Astrocyte (in vitro differentiated cells and primary cell): ENCODE results near the gene C2. TPM values are rescaled to one million over a fixed set of nuclear protein-coding genes. Genes with fewer than 3 reads are reported as not detected.

Source experiments
- DNase-seq: peaks from one replicate; pipeline ENCODE4 v3.0.0-alpha.2; 2010; ENCODE audit warnings: low read depth
- FAIRE-seq: peaks from 2 replicates; lab custom pipeline; 2011; peaks lifted over from hg19 to GRCh38; lab: Jason Lieb, UNC
- H2AFZ ChIP-seq: 2 replicates; pipeline ENCODE4 v1.6.0; 2012; ENCODE audit warnings: low read depth, low read length, inconsistent platforms
- H3K27ac ChIP-seq: 2 replicates; pipeline ENCODE4 v1.5.1; 2011; ENCODE audit warnings: low read depth, low read length, inconsistent platforms
- H3K27me3 ChIP-seq: 2 replicates; pipeline ENCODE4 v1.6.0; 2011; ENCODE audit warnings: low read length, inconsistent platforms; ENCODE audit not compliant: insufficient read depth
- H3K36me3 ChIP-seq: 2 replicates; pipeline ENCODE4 v1.5.1; 2011; ENCODE audit warnings: low read length, inconsistent platforms; ENCODE audit not compliant: insufficient read depth
- H3K4me1 ChIP-seq: 2 replicates; pipeline ENCODE4 v1.5.1; 2011; ENCODE audit warnings: low read length, inconsistent platforms; ENCODE audit not compliant: insufficient read depth
- H3K4me2 ChIP-seq: 2 replicates; pipeline ENCODE4 v1.6.0; 2012; ENCODE audit warnings: low read length, inconsistent platforms
- H3K4me3 ChIP-seq: 2 replicates; pipeline ENCODE4 v1.5.1; 2011; ENCODE audit warnings: low read depth, mild to moderate bottlenecking, low read length, inconsistent platforms; ENCODE audit not compliant: insufficient read depth
- H3K79me2 ChIP-seq: 2 replicates; pipeline ENCODE4 v1.6.0; 2012; ENCODE audit warnings: mild to moderate bottlenecking, low read length, inconsistent platforms; ENCODE audit not compliant: insufficient read depth
- H3K9ac ChIP-seq: 2 replicates; pipeline ENCODE4 v1.6.0; 2012; ENCODE audit warnings: mild to moderate bottlenecking, low read length, inconsistent platforms
- H3K9me3 ChIP-seq: 2 replicates; pipeline ENCODE4 v1.5.1; 2012; ENCODE audit warnings: low read depth, mild to moderate bottlenecking, low read length, inconsistent platforms; ENCODE audit not compliant: insufficient read depth
- H4K20me1 ChIP-seq: 2 replicates; pipeline ENCODE4 v1.6.0; 2012; ENCODE audit warnings: low read length, inconsistent platforms; ENCODE audit not compliant: insufficient read depth
- H3K27ac Mint-ChIP-seq: one replicate; pipeline ENCODE4 v1.8.0; 2021; ENCODE audit warnings: mild to moderate bottlenecking, mixed read lengths; ENCODE audit not compliant: unreplicated experiment
- H3K27me3 Mint-ChIP-seq: one replicate; pipeline ENCODE4 v1.8.0; 2021; ENCODE audit warnings: low read depth, mixed read lengths; ENCODE audit not compliant: unreplicated experiment
- H3K36me3 Mint-ChIP-seq: one replicate; pipeline ENCODE4 v1.8.0; 2021; ENCODE audit warnings: low read depth, mixed read lengths; ENCODE audit not compliant: unreplicated experiment
- H3K4me1 Mint-ChIP-seq: one replicate; pipeline ENCODE4 v1.8.0; 2021; ENCODE audit warnings: low read depth, mixed read lengths; ENCODE audit not compliant: unreplicated experiment
- H3K4me3 Mint-ChIP-seq: one replicate; pipeline ENCODE4 v1.8.0; 2021; ENCODE audit warnings: mild to moderate bottlenecking, moderate library complexity, mixed read lengths; ENCODE audit not compliant: unreplicated experiment
- H3K9me3 Mint-ChIP-seq: one replicate; pipeline ENCODE4 v1.8.0; 2021; ENCODE audit warnings: mild to moderate bottlenecking, mixed read lengths; ENCODE audit not compliant: unreplicated experiment
- EZH2 ChIP-seq: IDR thresholded peaks from 2 replicates; pipeline ENCODE4 v1.6.1; 2012; ENCODE audit warnings: mild to moderate bottlenecking, low read length, inconsistent platforms; ENCODE audit not compliant: insufficient read depth
- total RNA-seq: library from RNA; stranded (reverse); gene quantifications from 2 replicates; pipeline ENCODE4 v1.2.1, GENCODE V29; 2021
- TF ChIP-seq, protein P1 (sequence below): IDR thresholded peaks from 2 replicates; pipeline ENCODE4 v1.5.1; 2011; ENCODE audit warnings: low read depth, mild to moderate bottlenecking, inconsistent platforms, low read length, moderate library complexity; ENCODE audit not compliant: insufficient read depth

C2 gene
- total RNA-seq, 1 donor from 2014 or later, result 0.20 TPM

DNA sequence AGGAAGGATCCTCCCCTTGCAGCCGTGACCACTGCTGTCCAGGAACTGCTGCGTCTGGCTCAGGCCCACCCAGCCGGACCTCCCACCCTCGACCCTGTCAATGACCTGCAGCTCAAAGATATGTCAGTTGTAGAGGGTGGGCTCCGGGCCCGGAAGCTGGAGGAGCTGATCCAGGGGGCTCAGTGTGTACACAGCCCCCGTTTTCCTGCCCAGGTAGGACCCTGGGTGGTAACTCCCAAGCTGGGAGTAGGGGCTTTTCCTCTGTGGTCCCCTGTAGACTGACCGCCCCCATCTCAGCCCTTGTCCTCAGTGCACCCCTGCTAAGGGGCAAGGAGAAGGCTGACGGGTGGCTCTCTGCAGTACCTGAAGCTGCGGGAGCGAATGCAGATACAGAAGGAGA, 40.8 kb downstream of the C2 start:
- H3K27ac ChIP-seq, result no peak overlapping the region
- no peak overlapping the region for H3K27ac Mint-ChIP-seq
- FAIRE-seq, result no peak
- no peaks in the 10 kb centered on the region for H3K9me3 ChIP-seq
- H3K36me3 ChIP-seq, result peaks cover 20% of the 10 kb centered on the region
- H3K79me2 ChIP-seq, result peaks cover 32% of the 10 kb centered on the region
- peaks cover 18% of the 10 kb centered on the region for H3K36me3 Mint-ChIP-seq
- H3K4me3 Mint-ChIP-seq, result no peak overlapping the region
- H3K4me3 ChIP-seq, result no peak overlapping the region
- no peak overlapping the region for H3K4me2 ChIP-seq
- H3K27me3 Mint-ChIP-seq, result no peaks in the 10 kb centered on the region
- no peaks in the 10 kb centered on the region for H3K27me3 ChIP-seq
- peaks cover 15% of the 10 kb centered on the region for H4K20me1 ChIP-seq
- peaks cover 34% of the 10 kb centered on the region for H3K4me1 ChIP-seq
- H2AFZ ChIP-seq, result no peak overlapping the region
- H3K9ac ChIP-seq, result no peak overlapping the region
- no peaks in the 10 kb centered on the region for H3K9me3 Mint-ChIP-seq
- peaks cover 19% of the 10 kb centered on the region for H3K4me1 Mint-ChIP-seq
- no peak for TF ChIP-seq EZH2
- TF ChIP-seq, protein P1, sequence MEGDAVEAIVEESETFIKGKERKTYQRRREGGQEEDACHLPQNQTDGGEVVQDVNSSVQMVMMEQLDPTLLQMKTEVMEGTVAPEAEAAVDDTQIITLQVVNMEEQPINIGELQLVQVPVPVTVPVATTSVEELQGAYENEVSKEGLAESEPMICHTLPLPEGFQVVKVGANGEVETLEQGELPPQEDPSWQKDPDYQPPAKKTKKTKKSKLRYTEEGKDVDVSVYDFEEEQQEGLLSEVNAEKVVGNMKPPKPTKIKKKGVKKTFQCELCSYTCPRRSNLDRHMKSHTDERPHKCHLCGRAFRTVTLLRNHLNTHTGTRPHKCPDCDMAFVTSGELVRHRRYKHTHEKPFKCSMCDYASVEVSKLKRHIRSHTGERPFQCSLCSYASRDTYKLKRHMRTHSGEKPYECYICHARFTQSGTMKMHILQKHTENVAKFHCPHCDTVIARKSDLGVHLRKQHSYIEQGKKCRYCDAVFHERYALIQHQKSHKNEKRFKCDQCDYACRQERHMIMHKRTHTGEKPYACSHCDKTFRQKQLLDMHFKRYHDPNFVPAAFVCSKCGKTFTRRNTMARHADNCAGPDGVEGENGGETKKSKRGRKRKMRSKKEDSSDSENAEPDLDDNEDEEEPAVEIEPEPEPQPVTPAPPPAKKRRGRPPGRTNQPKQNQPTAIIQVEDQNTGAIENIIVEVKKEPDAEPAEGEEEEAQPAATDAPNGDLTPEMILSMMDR, result no peak
- DNase-seq, result no peak

DNA sequence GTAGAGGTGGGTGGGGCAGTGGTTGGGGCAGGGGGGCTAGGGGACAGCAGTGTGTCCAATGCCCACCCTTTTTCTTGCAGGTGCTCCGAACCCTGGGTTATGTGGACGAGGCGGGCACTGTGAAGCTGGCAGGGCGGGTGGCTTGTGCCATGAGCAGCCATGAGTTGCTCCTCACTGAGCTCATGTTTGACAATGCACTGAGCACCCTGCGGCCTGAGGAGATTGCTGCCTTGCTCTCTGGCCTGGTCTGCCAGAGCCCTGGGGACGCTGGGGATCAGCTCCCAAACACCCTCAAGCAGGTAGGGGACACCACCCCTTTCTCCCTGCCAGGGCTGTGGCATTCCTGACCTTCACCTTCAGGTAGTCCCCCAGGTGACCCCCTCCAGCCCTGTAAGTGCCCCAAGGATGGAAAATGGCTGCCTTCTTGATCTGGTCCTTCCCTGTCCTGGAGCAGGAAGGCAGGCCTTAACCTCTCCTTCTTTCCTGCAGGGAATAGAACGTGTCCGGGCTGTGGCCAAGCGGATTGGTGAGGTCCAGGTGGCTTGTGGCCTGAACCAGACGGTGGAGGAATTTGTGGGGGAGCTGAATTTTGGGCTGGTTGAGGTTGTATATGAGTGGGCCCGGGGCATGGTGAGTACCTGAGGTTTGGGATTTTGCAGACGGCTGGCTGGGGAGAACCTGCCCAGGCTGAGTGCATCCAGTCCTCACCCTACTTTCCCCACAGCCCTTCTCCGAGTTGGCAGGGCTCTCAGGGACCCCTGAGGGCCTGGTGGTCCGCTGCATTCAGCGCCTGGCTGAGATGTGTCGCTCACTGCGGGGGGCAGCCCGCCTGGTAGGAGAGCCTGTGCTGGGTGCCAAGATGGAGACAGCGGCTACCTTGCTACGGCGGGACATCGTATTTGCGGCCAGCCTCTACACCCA, 41.5 kb downstream of the C2 start:
- peaks cover 17% of the 10 kb centered on the region for H3K36me3 Mint-ChIP-seq
- peaks cover 20% of the 10 kb centered on the region for H3K36me3 ChIP-seq
- DNase-seq, result no peak

More for the DNA sequence above, 41.5 kb downstream of the C2 start:
- Mint-ChIP-seq H3K27me3 (no peaks in the 10 kb centered on the region), H3K9me3 (no peaks in the 10 kb centered on the region), H3K27ac (no peak overlapping the region), H3K4me1 (peaks cover 20% of the 10 kb centered on the region), H3K4me3 (no peak overlapping the region)
- H3K9me3 ChIP-seq, result no peaks in the 10 kb centered on the region
- peak overlapping the region; percentile 14 for H3K27ac ChIP-seq
- H3K27me3 ChIP-seq, result no peaks in the 10 kb centered on the region
- no peak overlapping the region for H2AFZ ChIP-seq
- no peak overlapping the region for H3K4me3 ChIP-seq
- TF ChIP-seq, protein P1, result no peak
- no peak for TF ChIP-seq EZH2
- peaks cover 35% of the 10 kb centered on the region for H3K4me1 ChIP-seq
- no peak for FAIRE-seq
- peak overlapping the region; percentile 90 for H3K9ac ChIP-seq
- peak overlapping the region; percentile 99 for H3K4me2 ChIP-seq
- peaks cover 15% of the 10 kb centered on the region for H4K20me1 ChIP-seq
- H3K79me2 ChIP-seq, result peaks cover 40% of the 10 kb centered on the region
